H1 (cell line): ENCODE results near the gene TOMM40.

Experiments used
- GABPA ChIP-seq: IDR thresholded peaks from 2 replicates; pipeline ENCODE4 v1.6.1; 2011; ENCODE audit warnings: mild to moderate bottlenecking, low read length, moderate library complexity, borderline replicate concordance; ENCODE audit not compliant: insufficient read depth
- HDAC2 ChIP-seq, 2 experiments: fragments of 300-600 bp in 1 of 2; sonication (generic) in 1 of 2; IDR thresholded peaks; 2 replicates each; pipeline ENCODE4 v1.6.1; 2011 to 2012; ENCODE audit warnings: low read depth in 2 of 2, low read length in 2 of 2, mild to moderate bottlenecking in 2 of 2, moderate library complexity in 2 of 2, borderline replicate concordance in 1 of 2, inconsistent platforms in 1 of 2
- POLR2A ChIP-seq, 2 experiments: IDR thresholded peaks; 1 replicate in 1 of 2; 2 replicates in 1 of 2; pipeline ENCODE4 v1.6.1; 2011; ENCODE audit warnings: low read depth in 2 of 2, low read length in 2 of 2, mild to moderate bottlenecking in 2 of 2; ENCODE audit errors: control extremely low read depth in 1 of 2
- POLR2AphosphoS5 ChIP-seq: IDR thresholded peaks from 2 replicates; pipeline ENCODE4 v1.6.1; 2011; ENCODE audit warnings: low read depth, low read length
- RAD21 ChIP-seq, 2 experiments: IDR thresholded peaks in 1 of 2; conservative IDR thresholded peaks in 1 of 2; 2 replicates each; pipeline ENCODE4 v1.6.1; 2011; ENCODE audit warnings: low read depth in 2 of 2, low read length in 2 of 2, improper control_type of control experiment in 1 of 2, inconsistent platforms in 1 of 2, mild to moderate bottlenecking in 1 of 2, moderate library complexity in 1 of 2
- SIN3A ChIP-seq, 2 experiments: IDR thresholded peaks in 1 of 2; conservative IDR thresholded peaks in 1 of 2; 2 replicates each; pipeline ENCODE4 v1.6.1; 2011 to 2012; ENCODE audit warnings: low read length in 2 of 2, improper control_type of control experiment in 1 of 2, low read depth in 1 of 2, mild to moderate bottlenecking in 1 of 2
- SRF ChIP-seq: IDR thresholded peaks from 2 replicates; pipeline ENCODE4 v1.6.1; 2011; ENCODE audit warnings: mild to moderate bottlenecking, low read depth, low read length, moderate library complexity
- TF ChIP-seq, protein P1 (sequence below), 3 experiments: IDR thresholded peaks; 1 replicate in 2 of 3; 2 replicates in 1 of 3; pipeline versions ENCODE4 v1.5.1 to v1.6.1; 2011; ENCODE audit warnings: low read length in 3 of 3, mild to moderate bottlenecking in 3 of 3, inconsistent platforms in 2 of 3, low read depth in 1 of 3, moderate library complexity in 1 of 3; ENCODE audit not compliant: insufficient read depth in 1 of 3; ENCODE audit errors: control extremely low read depth in 1 of 3

DNA sequence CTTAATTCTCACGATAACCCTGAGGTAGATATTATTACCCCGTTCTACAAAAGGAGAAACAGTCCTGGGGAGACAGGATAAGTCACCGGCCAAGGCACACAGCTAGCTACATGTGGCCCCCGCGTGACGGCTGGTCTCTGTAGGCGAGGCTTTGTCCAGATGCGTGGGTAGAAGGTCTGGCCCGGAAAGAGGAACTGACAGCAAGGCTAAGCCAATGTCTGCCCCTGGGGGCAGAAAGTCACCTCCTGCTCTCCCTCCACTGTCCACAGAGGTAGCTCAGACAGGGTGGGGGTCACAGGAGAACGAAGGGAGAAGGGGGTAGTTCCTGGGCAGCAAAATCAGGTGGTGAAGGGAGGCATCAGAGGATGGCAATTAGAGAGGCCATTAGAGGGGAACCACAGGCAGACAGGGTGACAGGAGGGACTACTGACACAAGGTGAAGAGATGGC lies 52.8 kb downstream of the TOMM40 start:
- TF ChIP-seq SRF (no peak), SIN3A (conservative IDR thresholded peaks at IDR 0.05 in 1 of 2, IDR thresholded peaks at IDR 0.05 in 1 of 2; ENCODE audit: low read depth in 1 of 2, low read length in 2 of 2) (no peak), RAD21 (IDR thresholded peaks at IDR 0.05 in 1 of 2, conservative IDR thresholded peaks at IDR 0.05 in 1 of 2; ENCODE audit: low read depth in 2 of 2, low read length in 2 of 2) (no peak), GABPA (no peak), POLR2AphosphoS5 (no peak), HDAC2 (IDR thresholded peaks at IDR 0.05; ENCODE audit: borderline replicate concordance in 1 of 2, low read depth in 2 of 2, low read length in 2 of 2) (no peak), POLR2A (IDR thresholded peaks at IDR 0.05; ENCODE audit: control extremely low read depth in 1 of 2, low read depth in 2 of 2, low read length in 2 of 2) (no peak)
- TF ChIP-seq, protein P1, sequence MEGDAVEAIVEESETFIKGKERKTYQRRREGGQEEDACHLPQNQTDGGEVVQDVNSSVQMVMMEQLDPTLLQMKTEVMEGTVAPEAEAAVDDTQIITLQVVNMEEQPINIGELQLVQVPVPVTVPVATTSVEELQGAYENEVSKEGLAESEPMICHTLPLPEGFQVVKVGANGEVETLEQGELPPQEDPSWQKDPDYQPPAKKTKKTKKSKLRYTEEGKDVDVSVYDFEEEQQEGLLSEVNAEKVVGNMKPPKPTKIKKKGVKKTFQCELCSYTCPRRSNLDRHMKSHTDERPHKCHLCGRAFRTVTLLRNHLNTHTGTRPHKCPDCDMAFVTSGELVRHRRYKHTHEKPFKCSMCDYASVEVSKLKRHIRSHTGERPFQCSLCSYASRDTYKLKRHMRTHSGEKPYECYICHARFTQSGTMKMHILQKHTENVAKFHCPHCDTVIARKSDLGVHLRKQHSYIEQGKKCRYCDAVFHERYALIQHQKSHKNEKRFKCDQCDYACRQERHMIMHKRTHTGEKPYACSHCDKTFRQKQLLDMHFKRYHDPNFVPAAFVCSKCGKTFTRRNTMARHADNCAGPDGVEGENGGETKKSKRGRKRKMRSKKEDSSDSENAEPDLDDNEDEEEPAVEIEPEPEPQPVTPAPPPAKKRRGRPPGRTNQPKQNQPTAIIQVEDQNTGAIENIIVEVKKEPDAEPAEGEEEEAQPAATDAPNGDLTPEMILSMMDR (IDR thresholded peaks at IDR 0.05; ENCODE audit: control extremely low read depth in 1 of 3, insufficient read depth in 1 of 3, low read depth in 1 of 3, low read length in 3 of 3): no peak
